ENCODE data around the gene FAM219A.

DNA sequence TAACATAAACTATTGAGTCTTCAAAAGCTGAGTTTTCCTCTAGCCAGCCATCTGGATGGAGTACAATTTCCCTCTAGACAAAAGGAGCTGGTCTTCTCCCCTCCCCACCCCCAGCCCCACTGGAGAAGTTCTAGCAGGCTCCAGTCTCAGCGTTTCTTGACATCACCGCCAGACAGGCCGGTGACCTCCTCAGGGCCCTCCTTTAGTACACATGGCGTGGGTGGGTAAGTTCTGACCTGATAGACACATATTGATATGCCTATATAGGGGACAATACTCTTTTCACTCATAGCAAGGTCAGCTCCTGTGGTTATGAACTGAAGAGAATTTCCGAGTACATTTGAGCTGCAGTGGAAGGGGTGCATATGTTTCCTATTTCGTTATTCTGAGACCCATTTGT is 27.5 kb upstream of the FAM219A start:
- no peak for TF ChIP-seq POLR2A (IDR thresholded peaks at IDR 0.05)
- TF ChIP-seq, protein P1, sequence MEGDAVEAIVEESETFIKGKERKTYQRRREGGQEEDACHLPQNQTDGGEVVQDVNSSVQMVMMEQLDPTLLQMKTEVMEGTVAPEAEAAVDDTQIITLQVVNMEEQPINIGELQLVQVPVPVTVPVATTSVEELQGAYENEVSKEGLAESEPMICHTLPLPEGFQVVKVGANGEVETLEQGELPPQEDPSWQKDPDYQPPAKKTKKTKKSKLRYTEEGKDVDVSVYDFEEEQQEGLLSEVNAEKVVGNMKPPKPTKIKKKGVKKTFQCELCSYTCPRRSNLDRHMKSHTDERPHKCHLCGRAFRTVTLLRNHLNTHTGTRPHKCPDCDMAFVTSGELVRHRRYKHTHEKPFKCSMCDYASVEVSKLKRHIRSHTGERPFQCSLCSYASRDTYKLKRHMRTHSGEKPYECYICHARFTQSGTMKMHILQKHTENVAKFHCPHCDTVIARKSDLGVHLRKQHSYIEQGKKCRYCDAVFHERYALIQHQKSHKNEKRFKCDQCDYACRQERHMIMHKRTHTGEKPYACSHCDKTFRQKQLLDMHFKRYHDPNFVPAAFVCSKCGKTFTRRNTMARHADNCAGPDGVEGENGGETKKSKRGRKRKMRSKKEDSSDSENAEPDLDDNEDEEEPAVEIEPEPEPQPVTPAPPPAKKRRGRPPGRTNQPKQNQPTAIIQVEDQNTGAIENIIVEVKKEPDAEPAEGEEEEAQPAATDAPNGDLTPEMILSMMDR (IDR thresholded peaks at IDR 0.05), result no peak

All from esophagus squamous epithelium (tissue), 4 donors.